OCI-LY1 (cell line): ENCODE data around the gene L3MBTL3.

Source experiments
- H2AFZ ChIP-seq: fragments of 200-600 bp; sonication (generic), shearing (Covaris generic); 2 replicates; pipeline ENCODE4 v1.6.0; 2014; ENCODE audit warnings: antibody characterized with exemption, mild to moderate bottlenecking, low read length
- H3F3A ChIP-seq: fragments of 200-600 bp; sonication (generic), shearing (Covaris generic); 2 replicates; pipeline ENCODE4 v1.6.0; 2014; ENCODE audit warnings: mild to moderate bottlenecking, antibody characterized with exemption, low read length, moderate library complexity; ENCODE audit not compliant: insufficient read depth
- H3K27ac ChIP-seq: fragments of 200-600 bp; sonication (generic); 2 replicates; pipeline ENCODE4 v1.5.1; 2014; ENCODE audit warnings: low read length, mixed run types, mild to moderate bottlenecking, low read depth; ENCODE audit not compliant: poor library complexity, severe bottlenecking
- H3K27me3 ChIP-seq: fragments of 200-600 bp; sonication (generic); 2 replicates; pipeline ENCODE4 v1.6.0; 2014; ENCODE audit warnings: antibody characterized with exemption, mild to moderate bottlenecking, low read length, moderate library complexity; ENCODE audit not compliant: insufficient read depth
- H3K36me3 ChIP-seq: fragments of 200-600 bp; sonication (generic); 2 replicates; pipeline ENCODE4 v1.6.1; 2014; ENCODE audit warnings: mild to moderate bottlenecking, antibody characterized with exemption, low read length, moderate library complexity, mixed read lengths; ENCODE audit not compliant: insufficient read depth
- H3K4me1 ChIP-seq: fragments of 200-600 bp; sonication (generic); 2 replicates; pipeline ENCODE4 v1.5.1; 2014; ENCODE audit warnings: mild to moderate bottlenecking, low read length, moderate library complexity; ENCODE audit not compliant: insufficient read depth, severe bottlenecking
- H3K4me2 ChIP-seq: fragments of 200-600 bp; sonication (generic), shearing (Covaris generic); 2 replicates; pipeline ENCODE4 v1.6.1; 2014; ENCODE audit warnings: low read length
- H3K4me3 ChIP-seq: fragments of 200-600 bp; sonication (generic); 2 replicates; pipeline ENCODE4 v1.5.1; 2014; ENCODE audit warnings: low read length, low read depth, mild to moderate bottlenecking, mixed read lengths; ENCODE audit not compliant: poor library complexity, severe bottlenecking
- H3K79me2 ChIP-seq: fragments of 200-600 bp; shearing (Covaris generic); 2 replicates; pipeline ENCODE4 v1.6.1; 2016; ENCODE audit warnings: mixed run types, low read length, mixed read lengths; ENCODE audit not compliant: insufficient read depth
- H3K9ac ChIP-seq: fragments of 200-600 bp; sonication (generic), shearing (Covaris generic); 2 replicates; pipeline ENCODE4 v1.6.1; 2014; ENCODE audit warnings: mild to moderate bottlenecking, low read length, mixed read lengths
- H3K9me2 ChIP-seq: fragments of 200-600 bp; sonication (generic), shearing (Covaris generic); 2 replicates; pipeline ENCODE4 v1.6.1; 2014; ENCODE audit warnings: low read depth, mild to moderate bottlenecking, low read length, mixed read lengths
- H3K9me3 ChIP-seq: fragments of 200-600 bp; shearing (Covaris generic); 2 replicates; pipeline ENCODE4 v1.6.1; 2014; ENCODE audit warnings: low read length, mixed read lengths
- H4K20me1 ChIP-seq: fragments of 200-600 bp; sonication (generic), shearing (Covaris generic); 2 replicates; pipeline ENCODE4 v1.6.0; 2016; ENCODE audit warnings: mild to moderate bottlenecking, low read length; ENCODE audit not compliant: insufficient read depth
- CTCF ChIP-seq: fragments of 200-600 bp; sonication (generic), shearing (Covaris generic); IDR thresholded peaks from 2 replicates; pipeline ENCODE4 v1.5.1; 2017; ENCODE audit warnings: mild to moderate bottlenecking, antibody characterized with exemption, low read length, moderate library complexity, mixed read lengths
- EZH2 ChIP-seq: fragments of 200-600 bp; sonication (generic), shearing (Covaris generic); IDR thresholded peaks from 2 replicates; pipeline ENCODE4 v1.8.0; 2017; ENCODE audit warnings: borderline replicate concordance, mixed run types, mild to moderate bottlenecking, antibody characterized with exemption, low read length, moderate library complexity, mixed read lengths

Gene L3MBTL3

GRCh38 chr6:130029163-130029562, 10.8 kb downstream of the L3MBTL3 start:
- no peaks in the 10 kb centered on the region for H3K79me2 ChIP-seq
- no peak overlapping the region for H3K4me2 ChIP-seq
- no peak overlapping the region for H3K27ac ChIP-seq
- TF ChIP-seq EZH2 (no peak), CTCF (no peak)
- H3K4me3 ChIP-seq, result no peak overlapping the region
- H3K9me2 ChIP-seq, result no peaks in the 10 kb centered on the region
- H4K20me1 ChIP-seq, result no peaks in the 10 kb centered on the region
- H3K9me3 ChIP-seq, result no peaks in the 10 kb centered on the region
- no peaks in the 10 kb centered on the region for H3K4me1 ChIP-seq
- H3K27me3 ChIP-seq, result no peaks in the 10 kb centered on the region
- no peak overlapping the region for H2AFZ ChIP-seq
- H3K9ac ChIP-seq, result no peak overlapping the region
- peaks cover 17% of the 10 kb centered on the region for H3K36me3 ChIP-seq
- H3F3A ChIP-seq, result no peaks in the 10 kb centered on the region

- peaks cover 9% of the 10 kb centered on the region for H3K36me3 ChIP-seq
Observed at GRCh38 chr6:130032758-130033340, 14.5 kb downstream of the L3MBTL3 start.

GRCh38 chr6:130033949-130034348, 15.6 kb downstream of the L3MBTL3 start:
- H2AFZ ChIP-seq, result no peak overlapping the region
- H3K9me3 ChIP-seq, result no peaks in the 10 kb centered on the region
- peaks cover 9% of the 10 kb centered on the region for H3K36me3 ChIP-seq
- H3K27me3 ChIP-seq, result no peaks in the 10 kb centered on the region
- no peaks in the 10 kb centered on the region for H3K4me1 ChIP-seq
- H3K4me2 ChIP-seq, result no peak overlapping the region
- no peak overlapping the region for H3K4me3 ChIP-seq
- H3K27ac ChIP-seq, result no peak overlapping the region
- no peaks in the 10 kb centered on the region for H3K9me2 ChIP-seq
- no peaks in the 10 kb centered on the region for H3F3A ChIP-seq
- TF ChIP-seq CTCF, result no peak
- TF ChIP-seq EZH2, result no peak
- no peaks in the 10 kb centered on the region for H3K79me2 ChIP-seq
- H3K9ac ChIP-seq, result no peak overlapping the region
- no peaks in the 10 kb centered on the region for H4K20me1 ChIP-seq

More at GRCh38 chr6:130032758-130033340, 14.5 kb downstream of the L3MBTL3 start:
- H3K79me2 ChIP-seq, result no peaks in the 10 kb centered on the region
- H3K4me1 ChIP-seq, result no peaks in the 10 kb centered on the region
- no peak overlapping the region for H2AFZ ChIP-seq
- H3K27me3 ChIP-seq, result no peaks in the 10 kb centered on the region
- no peaks in the 10 kb centered on the region for H3K9me3 ChIP-seq
- no peak overlapping the region for H3K27ac ChIP-seq
- no peak overlapping the region for H3K4me3 ChIP-seq
- H3K4me2 ChIP-seq, result no peak overlapping the region
- no peaks in the 10 kb centered on the region for H3K9me2 ChIP-seq
- H4K20me1 ChIP-seq, result no peaks in the 10 kb centered on the region
- no peaks in the 10 kb centered on the region for H3F3A ChIP-seq
- TF ChIP-seq CTCF (no peak), EZH2 (no peak)
- no peak overlapping the region for H3K9ac ChIP-seq
